DND-41 (cell line): ENCODE measurements around the gene MTTP.

Experiments used
- ATAC-seq: fragments of 200-7000 bp; cut with Tn5 transposase; 3 replicates; pipeline ENCODE4 v1.9.1; 2021; ENCODE audit warnings: low read depth; ENCODE audit not compliant: insufficient read depth
- DNase-seq: peaks from one replicate; pipeline ENCODE4 v3.0.0-alpha.2; 2020
- H2AFZ ChIP-seq: 2 replicates; pipeline ENCODE4 v1.6.0; 2012; ENCODE audit warnings: low read depth, low read length
- H3K27ac ChIP-seq: 2 replicates; pipeline ENCODE4 v1.5.1; 2012; ENCODE audit warnings: low read length, inconsistent platforms
- H3K27me3 ChIP-seq: fragments of 200-600 bp; sonication (generic); 2 replicates; pipeline ENCODE4 v1.6.0; 2012; ENCODE audit warnings: low read length, mild to moderate bottlenecking, inconsistent platforms; ENCODE audit not compliant: insufficient read depth, poor library complexity
- H3K36me3 ChIP-seq: 2 replicates; pipeline ENCODE4 v1.5.1; 2012; ENCODE audit warnings: low read length, inconsistent platforms; ENCODE audit not compliant: insufficient read depth
- H3K4me1 ChIP-seq: 2 replicates; pipeline ENCODE4 v1.5.1; 2012; ENCODE audit warnings: mild to moderate bottlenecking, low read length; ENCODE audit not compliant: insufficient read depth
- H3K4me2 ChIP-seq: 2 replicates; pipeline ENCODE4 v1.6.0; 2012; ENCODE audit warnings: mild to moderate bottlenecking, moderate library complexity, low read length, inconsistent platforms; ENCODE audit not compliant: insufficient read depth
- H3K4me3 ChIP-seq, 2 experiments: fragments of 200-600 bp in 1 of 2; shearing (Covaris generic) in 1 of 2; 2 replicates each; pipeline ENCODE4 v1.5.1; 2012 to 2016; ENCODE audit warnings: inconsistent platforms in 2 of 2, low read length in 2 of 2, mild to moderate bottlenecking in 2 of 2, low read depth in 1 of 2, moderate library complexity in 1 of 2
- H3K79me2 ChIP-seq: 2 replicates; pipeline ENCODE4 v1.6.0; 2012; ENCODE audit warnings: low read length, inconsistent platforms; ENCODE audit not compliant: insufficient read depth
- H3K9ac ChIP-seq: 2 replicates; pipeline ENCODE4 v1.6.0; 2012; ENCODE audit warnings: low read depth, mild to moderate bottlenecking, inconsistent platforms, low read length, moderate library complexity
- H3K9me3 ChIP-seq: 2 replicates; pipeline ENCODE4 v1.5.1; 2012; ENCODE audit warnings: low read length, moderate library complexity, mild to moderate bottlenecking, inconsistent platforms; ENCODE audit not compliant: insufficient read depth, severe bottlenecking
- H4K20me1 ChIP-seq: 2 replicates; pipeline ENCODE4 v1.6.0; 2012; ENCODE audit warnings: low read length; ENCODE audit not compliant: insufficient read depth
- CTCF ChIP-seq: IDR thresholded peaks from 2 replicates; pipeline ENCODE4 v1.5.1; 2012; ENCODE audit warnings: borderline replicate concordance, low read length, moderate library complexity, mild to moderate bottlenecking; ENCODE audit not compliant: poor library complexity, severe bottlenecking; ENCODE audit errors: extremely low read depth
- EZH2 ChIP-seq: IDR thresholded peaks from 3 replicates; pipeline ENCODE4 v1.6.1; 2012; ENCODE audit warnings: borderline replicate concordance, low read depth, mild to moderate bottlenecking, moderate library complexity, low read length, inconsistent platforms; ENCODE audit not compliant: severe bottlenecking

MTTP gene

GRCh38 chr4:99661907-99662306 is 87.3 kb downstream of the MTTP start:
- H3K79me2 ChIP-seq, result no peaks in the 10 kb centered on the region
- H4K20me1 ChIP-seq, result no peaks in the 10 kb centered on the region
- H3K9ac ChIP-seq, result no peak overlapping the region
- no peak for ATAC-seq
- TF ChIP-seq CTCF (no peak), EZH2 (no peak)
- no peak overlapping the region for H3K27ac ChIP-seq
- H3K9me3 ChIP-seq, result no peaks in the 10 kb centered on the region
- DNase-seq, result no peak
- H3K36me3 ChIP-seq, result no peaks in the 10 kb centered on the region
- no peak overlapping the region for H3K4me3 ChIP-seq
- no peak overlapping the region for H2AFZ ChIP-seq
- H3K27me3 ChIP-seq, result peaks cover 2% of the 10 kb centered on the region
- H3K4me1 ChIP-seq, result no peaks in the 10 kb centered on the region
- H3K4me2 ChIP-seq, result no peak overlapping the region

GRCh38 chr4:99664716-99665115 is 90.1 kb downstream of the MTTP start:
- H3K9ac ChIP-seq, result no peak overlapping the region
- H3K9me3 ChIP-seq, result no peaks in the 10 kb centered on the region
- H3K4me1 ChIP-seq, result no peaks in the 10 kb centered on the region
- no peaks in the 10 kb centered on the region for H3K36me3 ChIP-seq
- no peak for TF ChIP-seq EZH2
- TF ChIP-seq CTCF, result no peak
- no peak overlapping the region for H3K27ac ChIP-seq
- ATAC-seq, result no peak
- H4K20me1 ChIP-seq, result no peaks in the 10 kb centered on the region
- no peak overlapping the region for H2AFZ ChIP-seq
- no peaks in the 10 kb centered on the region for H3K79me2 ChIP-seq
- no peak for DNase-seq
- H3K27me3 ChIP-seq, result peaks cover 2% of the 10 kb centered on the region
- H3K4me3 ChIP-seq, result no peak overlapping the region
- no peak overlapping the region for H3K4me2 ChIP-seq

- Histone ChIP-seq H3K9ac (no peak overlapping the region), H3K27me3 (peaks cover 2% of the 10 kb centered on the region), H3K9me3 (peaks cover 2% of the 10 kb centered on the region), H3K36me3 (no peaks in the 10 kb centered on the region), H3K4me1 (no peaks in the 10 kb centered on the region), H3K27ac (no peak overlapping the region), H3K4me2 (no peak overlapping the region), H3K79me2 (no peaks in the 10 kb centered on the region), H4K20me1 (no peaks in the 10 kb centered on the region), H3K4me3 (no peak overlapping the region), H2AFZ (no peak overlapping the region)
- ATAC-seq, result no peak
- no peak for DNase-seq
- TF ChIP-seq CTCF (no peak), EZH2 (no peak)
Measured at GRCh38 chr4:99665983-99666382, 91.4 kb downstream of the MTTP start.

GRCh38 chr4:99668472-99668871 is 93.8 kb downstream of the MTTP start:
- Histone ChIP-seq H4K20me1 (no peaks in the 10 kb centered on the region), H2AFZ (no peak overlapping the region), H3K4me2 (no peak overlapping the region), H3K79me2 (no peaks in the 10 kb centered on the region), H3K9ac (no peak overlapping the region), H3K9me3 (peaks cover 15% of the 10 kb centered on the region), H3K27me3 (peaks cover under 1% of the 10 kb centered on the region), H3K4me1 (no peaks in the 10 kb centered on the region), H3K36me3 (no peaks in the 10 kb centered on the region), H3K27ac (no peak overlapping the region), H3K4me3 (no peak overlapping the region)
- TF ChIP-seq CTCF, result no peak
- TF ChIP-seq EZH2, result no peak
- DNase-seq (no peak), ATAC-seq (no peak)
